A549 (cell line): ENCODE measurements around the gene SLC9A4. TPM values are rescaled to one million over a fixed set of nuclear protein-coding genes. Genes with fewer than 3 reads are reported as not detected.

ENCODE experiments used
- ATAC-seq, 2 experiments: fragments of 200-7000 bp in 1 of 2; fragments of >200 bp in 1 of 2; cut with Nextera tagmentation in 1 of 2; cut with Tn5 transposase in 1 of 2; 3 replicates each; pipeline versions ENCODE4 v1.8.0 to v1.9.1; 2018 to 2020; ENCODE audit warnings: mild to moderate bottlenecking in 1 of 2, moderate library complexity in 1 of 2
- CTCF ChIA-PET: fragments of 300-600 bp; sonication (Branson Sonifier 250); formaldehyde crosslinking; extraction: SDS; loops from one replicate; lab custom pipeline; 2021; ENCODE audit warnings: antibody characterized with exemption, inconsistent platforms; lab: Yijun Ruan, JAX
- POLR2A ChIA-PET: fragments of 350-600 bp; formaldehyde crosslinking; extraction: SDS; loops from one replicate; lab custom pipeline; 2021; ENCODE audit warnings: antibody characterized with exemption, inconsistent platforms; lab: Yijun Ruan, JAX
- DNase-seq, 2 experiments: peaks; one replicate each; pipeline versions ENCODE4 v3.0.0 to v3.0.0-alpha.2; 2011 to 2016; ENCODE audit warnings: low read depth in 1 of 2, low spot score in 1 of 2
- FAIRE-seq: peaks from 2 replicates; lab custom pipeline; 2011; peaks lifted over from hg19 to GRCh38; lab: Jason Lieb, UNC
- H3K27ac ChIP-seq, 2 experiments: fragments of >200 bp; sonication (Bioruptor Twin); formaldehyde crosslinking; 3 replicates each; pipeline ENCODE4 v1.5.1; 2016 to 2017
- H3K4me1 ChIP-seq: fragments of >200 bp; sonication (Bioruptor Twin); formaldehyde crosslinking; 3 replicates; pipeline ENCODE4 v1.6.1; 2016
- H3K4me2 ChIP-seq: fragments of >200 bp; sonication (Bioruptor Twin); formaldehyde crosslinking; 3 replicates; pipeline ENCODE4 v1.6.1; 2016
- H3K4me3 ChIP-seq: fragments of >200 bp; sonication (Bioruptor Twin); formaldehyde crosslinking; 3 replicates; pipeline ENCODE4 v1.5.1; 2016
- H3K9me3 ChIP-seq: fragments of >200 bp; sonication (Bioruptor Twin); formaldehyde crosslinking; 3 replicates; pipeline ENCODE4 v1.6.1; 2016
- ATOH8 ChIP-seq: fragments of 250-450 bp; sonication (Bioruptor Pico); IDR thresholded peaks from 2 replicates; pipeline ENCODE4 v1.5.0; 2020; ENCODE audit warnings: low read depth, mild to moderate bottlenecking, moderate library complexity
- BCL3 ChIP-seq: fragments of >200 bp; sonication (Bioruptor Twin); formaldehyde crosslinking; IDR thresholded peaks from 3 replicates; pipeline ENCODE4 v1.6.1; 2016
- BHLHE40 ChIP-seq: IDR thresholded peaks from 2 replicates; pipeline ENCODE4 v1.6.1; 2012; ENCODE audit warnings: low read depth, low read length, inconsistent platforms
- CBX8 ChIP-seq: fragments of 200-600 bp; sonication (generic); IDR thresholded peaks from 2 replicates; pipeline ENCODE4 v1.6.1; 2016
- CHD2 ChIP-seq: fragments of 150-350 bp; IDR thresholded peaks from 2 replicates; pipeline ENCODE4 v1.6.1; 2014; ENCODE audit warnings: low read length; ENCODE audit not compliant: partially characterized antibody
- CHD4 ChIP-seq: fragments of 200-600 bp; sonication (generic); IDR thresholded peaks from 2 replicates; pipeline ENCODE4 v1.6.1; 2016; ENCODE audit warnings: antibody characterized with exemption, mild to moderate bottlenecking, borderline replicate concordance
- E2F6 ChIP-seq: IDR thresholded peaks from 2 replicates; pipeline ENCODE4 v1.6.1; 2012; ENCODE audit warnings: low read depth, borderline replicate concordance
- EHMT2 ChIP-seq: fragments of 200-600 bp; sonication (generic); IDR thresholded peaks from 2 replicates; pipeline ENCODE4 v1.6.1; 2016; ENCODE audit warnings: antibody characterized with exemption, low read depth, mild to moderate bottlenecking, moderate library complexity
- ESRRA ChIP-seq: fragments of 150-350 bp; IDR thresholded peaks from 2 replicates; pipeline ENCODE4 v1.6.1; 2014; ENCODE audit warnings: mild to moderate bottlenecking, low read length, borderline replicate concordance
- FOSB ChIP-seq: fragments of 250-450 bp; sonication (Bioruptor Pico); IDR thresholded peaks from 2 replicates; pipeline ENCODE4 v1.5.0; 2020; ENCODE audit warnings: mild to moderate bottlenecking, moderate library complexity
- FOXS1 ChIP-seq: fragments of 250-450 bp; sonication (Bioruptor Pico); IDR thresholded peaks from 2 replicates; pipeline ENCODE4 v1.5.0; 2020; ENCODE audit warnings: mild to moderate bottlenecking, moderate library complexity
- GATA3 ChIP-seq: IDR thresholded peaks from 2 replicates; pipeline ENCODE4 v1.6.1; 2012; ENCODE audit warnings: borderline replicate concordance
- HMGXB4 ChIP-seq: fragments of 250-450 bp; sonication (Bioruptor Pico); IDR thresholded peaks from 2 replicates; pipeline ENCODE4 v1.5.0; 2021; ENCODE audit warnings: mild to moderate bottlenecking, moderate library complexity, borderline replicate concordance
- HOXA7 ChIP-seq: fragments of 250-450 bp; sonication (Bioruptor Pico); IDR thresholded peaks from 2 replicates; pipeline ENCODE4 v1.5.0; 2020; ENCODE audit warnings: mild to moderate bottlenecking, moderate library complexity
- HOXB13 ChIP-seq: fragments of 250-450 bp; sonication (Bioruptor Pico); IDR thresholded peaks from 2 replicates; pipeline ENCODE4 v1.5.0; 2020; ENCODE audit warnings: low read depth, mild to moderate bottlenecking, moderate library complexity
- KDM1A ChIP-seq: fragments of 200-600 bp; sonication (generic); IDR thresholded peaks from 2 replicates; pipeline ENCODE4 v1.6.1; 2016; ENCODE audit warnings: low read depth, mild to moderate bottlenecking
- MAFK ChIP-seq: fragments of 450-650 bp; IDR thresholded peaks from 2 replicates; pipeline ENCODE4 v1.6.1; 2014; ENCODE audit not compliant: partially characterized antibody
- MAX ChIP-seq: IDR thresholded peaks from 2 replicates; pipeline ENCODE4 v1.6.1; 2012
- MAZ ChIP-seq: fragments of 150-350 bp; IDR thresholded peaks from 2 replicates; pipeline ENCODE4 v1.6.1; 2014; ENCODE audit warnings: antibody characterized with exemption, low read depth, low read length, borderline replicate concordance
- MYC ChIP-seq: IDR thresholded peaks from 2 replicates; pipeline ENCODE4 v1.6.1; 2012; ENCODE audit warnings: mild to moderate bottlenecking, inconsistent platforms, low read length, improper control_type of control experiment, borderline replicate concordance
- NPAS2 ChIP-seq: fragments of 250-450 bp; sonication (Bioruptor Pico); IDR thresholded peaks from 2 replicates; pipeline ENCODE4 v1.8.0; 2022; ENCODE audit warnings: mild to moderate bottlenecking, moderate library complexity, borderline replicate concordance
- PHF8 ChIP-seq: fragments of 200-600 bp; sonication (generic); IDR thresholded peaks from 2 replicates; pipeline ENCODE4 v1.6.1; 2016; ENCODE audit warnings: low read depth, mild to moderate bottlenecking, antibody characterized with exemption, moderate library complexity, borderline replicate concordance
- POLR2AphosphoS2 ChIP-seq: conservative IDR thresholded peaks from 2 replicates; pipeline ENCODE4 v1.6.1; 2012; ENCODE audit warnings: low read length, improper control_type of control experiment, inconsistent platforms
- RCOR1 ChIP-seq: fragments of 150-350 bp; IDR thresholded peaks from 2 replicates; pipeline ENCODE4 v1.6.1; 2014; ENCODE audit warnings: antibody characterized with exemption, low read length, low read depth
- SMC3 ChIP-seq: fragments of >200 bp; sonication (Bioruptor Twin); formaldehyde crosslinking; IDR thresholded peaks from 3 replicates; pipeline ENCODE4 v1.6.1; 2018; ENCODE audit warnings: inconsistent platforms
- TP53 ChIP-seq: fragments of 250-450 bp; sonication (Bioruptor Pico); IDR thresholded peaks from 2 replicates; pipeline ENCODE4 v1.5.0; 2021; ENCODE audit warnings: mild to moderate bottlenecking, moderate library complexity
- USF2 ChIP-seq: fragments of 450-650 bp; IDR thresholded peaks from 2 replicates; pipeline ENCODE4 v1.6.1; 2014; ENCODE audit warnings: antibody characterized with exemption
- ZFP36 ChIP-seq: fragments of 450-650 bp; IDR thresholded peaks from 2 replicates; pipeline ENCODE4 v1.6.1; 2014; ENCODE audit warnings: borderline replicate concordance; ENCODE audit not compliant: partially characterized antibody
- ZNF302 ChIP-seq: fragments of 250-450 bp; sonication (Bioruptor Pico); IDR thresholded peaks from 2 replicates; pipeline ENCODE4 v1.9.0; 2021; ENCODE audit warnings: inconsistent platforms, mild to moderate bottlenecking, moderate library complexity
- ZSCAN20 ChIP-seq: fragments of 250-450 bp; sonication (Bioruptor Pico); IDR thresholded peaks from 2 replicates; pipeline ENCODE4 v1.8.0; 2022; ENCODE audit warnings: mild to moderate bottlenecking, moderate library complexity
- WGBS: methylation state at CpG from one replicate; pipeline ENCODE4 v1.1.6; 2017; ENCODE audit errors: missing lambda C conversion rate; 5-methylcytosine and 5-hydroxymethylcytosine counted together
- polyA plus RNA-seq, 4 experiments: library from polyadenylated mRNA; depleted of rRNA in 3 of 4; stranded (reverse); fragments of >200 nt; fragmentation: RNase III in 1 of 4; extraction: RNeasy Plus Mini Kit Qiagen cat#74134 plus additional on column Dnase treatment in 1 of 4; gene quantifications; 2 replicates in 3 of 4; 3 replicates in 1 of 4; pipeline ENCODE4 v1.2.3, GENCODE V29; 2011 to 2017
- TF ChIP-seq, protein P1 (sequence below): IDR thresholded peaks from 2 replicates; pipeline ENCODE4 v1.6.1; 2012

The SLC9A4 gene
- polyA plus RNA-seq, 2 of the 4 experiments (the other 2 are of a cell fraction): not detected

DNA sequence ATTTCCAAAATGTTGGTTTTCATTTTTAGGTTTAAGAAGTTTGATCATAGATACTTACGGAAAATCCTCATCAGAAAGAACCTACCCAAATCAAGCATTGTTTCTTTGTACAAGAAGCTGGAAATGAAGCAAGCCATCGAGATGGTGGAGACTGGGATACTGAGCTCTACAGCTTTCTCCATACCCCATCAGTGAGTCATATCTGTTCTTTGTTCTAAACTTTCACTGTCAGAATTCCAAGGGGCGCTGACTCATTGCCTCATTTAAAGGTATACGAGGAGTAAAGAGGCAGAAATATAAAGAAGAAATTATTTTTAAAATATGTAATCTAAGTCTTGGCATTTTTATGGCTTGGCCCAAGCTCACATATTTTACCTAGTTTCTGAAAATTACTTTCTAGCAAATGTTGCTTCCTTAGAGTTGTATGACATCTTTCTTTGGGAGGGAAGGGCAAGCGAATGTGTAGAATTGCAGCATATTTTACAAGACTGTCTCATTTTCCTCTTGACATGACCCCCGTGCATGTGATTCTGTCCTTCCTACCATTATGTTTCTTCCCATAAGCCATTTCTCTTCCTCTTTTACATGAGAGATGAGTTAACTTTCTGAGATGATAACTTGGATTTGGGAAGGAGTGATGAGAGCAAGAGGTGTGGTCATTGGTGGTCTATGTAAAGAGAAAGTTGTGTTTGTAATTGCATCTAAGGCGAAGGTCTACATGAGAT lies 41.2 kb downstream of the SLC9A4 start:
- Histone ChIP-seq H3K4me3 (no peak overlapping the region), H3K4me1 (peaks cover 19% of the 10 kb centered on the region), H3K9me3 (no peaks in the 10 kb centered on the region), H3K27ac (peak overlapping the region; percentile 46 to 75; a peak in 5 of 6 replicates), H3K4me2 (peak overlapping the region; percentile 52)
- DNase-seq (peak; percentile 69 to 71), FAIRE-seq (peak; percentile 72), ATAC-seq (peak; percentile 98 to 99)
- ChIA-PET CTCF (interaction anchor here (0.8 to 1.2 kb wide), 5 partner anchors 14 to 189 kb away, joined by 3 to 5 read pairs (median 3); partner anchors contain the start of gene SLC9A4), POLR2A (no interaction called here)
- 22% methylated on average over 7 of the region's 7 CpGs for WGBS
- TF ChIP-seq BCL3 (no peak), E2F6 (no peak), MAFK (no peak), HOXB13 (CRISPR knock-in tag) (no peak), PHF8 (no peak), ZFP36 (no peak), HOXA7 (CRISPR knock-in tag) (no peak), FOSB (no peak), ZNF302 (CRISPR knock-in tag) (no peak), NPAS2 (no peak), ESRRA (no peak), SMC3 (no peak), ATOH8 (CRISPR knock-in tag) (no peak), GATA3 (peak; percentile 57; the same call in 1 of the 2 replicates), ZSCAN20 (no peak), CHD4 (no peak), KDM1A (no peak), MYC (no peak), MAZ (no peak), MAX (peak; percentile 44; the same call in 1 of the 2 replicates), BHLHE40 (no peak), CHD2 (no peak), HMGXB4 (CRISPR knock-in tag) (no peak), EHMT2 (no peak), USF2 (no peak), POLR2AphosphoS2 (no peak), TP53 (CRISPR knock-in tag) (no peak), CBX8 (no peak), RCOR1 (no peak), FOXS1 (CRISPR knock-in tag) (no peak)
- TF ChIP-seq, protein P1, sequence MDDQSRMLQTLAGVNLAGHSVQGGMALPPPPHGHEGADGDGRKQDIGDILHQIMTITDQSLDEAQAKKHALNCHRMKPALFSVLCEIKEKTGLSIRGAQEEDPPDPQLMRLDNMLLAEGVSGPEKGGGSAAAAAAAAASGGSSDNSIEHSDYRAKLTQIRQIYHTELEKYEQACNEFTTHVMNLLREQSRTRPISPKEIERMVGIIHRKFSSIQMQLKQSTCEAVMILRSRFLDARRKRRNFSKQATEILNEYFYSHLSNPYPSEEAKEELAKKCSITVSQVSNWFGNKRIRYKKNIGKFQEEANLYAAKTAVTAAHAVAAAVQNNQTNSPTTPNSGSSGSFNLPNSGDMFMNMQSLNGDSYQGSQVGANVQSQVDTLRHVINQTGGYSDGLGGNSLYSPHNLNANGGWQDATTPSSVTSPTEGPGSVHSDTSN: no peak
